Bronchus fibroblast of lung (primary cell): ENCODE measurements around the gene OBP2B. TPM values are rescaled to one million over a fixed set of nuclear protein-coding genes. Genes with fewer than 3 reads are reported as not detected.

Experiments used
- total RNA-seq: library from RNA; depleted of rRNA; stranded (reverse); fragments of >200 nt; gene quantifications from 2 replicates; pipeline ENCODE4 v1.2.3, GENCODE V29; 2015

Gene OBP2B
- total RNA-seq = not detected in 2 replicates

GRCh38 chr9:133208880-133209300 is at the start of gene OBP2B:
OBP2B (minus strand) TSS chr9:133209250; CDS start chr9:133209199, 51 bp downstream.

GRCh38 chr9:133163504-133164172 is 45.4 kb downstream of the OBP2B start, which contains the start of gene GBGT1:
GBGT1 (minus strand) TSS chr9:133163914; CDS start chr9:133162412, 1,502 bp downstream.

Other genes with a start within 250 kb of the OBP2B start
- under 0.01 TPM in 1 of 2 replicates, not detected in the other for gene GFI1B, start 230.6 kb downstream of the OBP2B start, total RNA-seq
- 55.5 and 59.3 TPM in 2 replicates for gene GTF3C5, start 178.3 kb downstream of the OBP2B start, total RNA-seq
- 0.17 and 0.30 TPM in 2 replicates for gene CEL, start 147.3 kb downstream of the OBP2B start, total RNA-seq
- gene RALGDS, start 88.0 kb downstream of the OBP2B start, total RNA-seq = 17.2 and 19.5 TPM in 2 replicates
- 2.4 and 3.2 TPM in 2 replicates for gene GBGT1, start 45.3 kb downstream of the OBP2B start, total RNA-seq
- gene ABO, start 66.0 kb upstream of the OBP2B start, total RNA-seq = not detected in 2 replicates
- gene SURF6, start 126.9 kb upstream of the OBP2B start, total RNA-seq = 5.9 and 7.3 TPM in 2 replicates
- 17.7 and 18.6 TPM in 2 replicates for gene MED22, start 138.9 kb upstream of the OBP2B start, total RNA-seq
- 2,817 and 2,965 TPM in 2 replicates for gene RPL7A, start 139.0 kb upstream of the OBP2B start, total RNA-seq
- gene SURF1, start 147.2 kb upstream of the OBP2B start, total RNA-seq = 38.3 and 43.6 TPM in 2 replicates
- 21.5 and 46.7 TPM in 2 replicates for gene SURF2, start 147.3 kb upstream of the OBP2B start, total RNA-seq
- gene SURF4, start 166.8 kb upstream of the OBP2B start, total RNA-seq = 326 and 332 TPM in 2 replicates
- gene STKLD1, start 167.1 kb upstream of the OBP2B start, total RNA-seq = not detected in 2 replicates
- 14.8 and 16.2 TPM in 2 replicates for gene REXO4, start 208.8 kb upstream of the OBP2B start, total RNA-seq
- gene ADAMTS13, start 213.1 kb upstream of the OBP2B start, total RNA-seq = 0.89 and 1.2 TPM in 2 replicates